Memory B cell (primary cell): ENCODE results near the gene KCNMA1.

Experiments used
- ATAC-seq: fragments of 150-1000 bp; cut with Tn5 transposase; 2 replicates; pipeline ENCODE4 v1.10.0; 2021; ENCODE audit warnings: low read depth, mild to moderate bottlenecking, moderate library complexity
- DNase-seq, 2 donors: peaks; one replicate each; pipeline ENCODE4 v3.0.0; 2022; ENCODE audit warnings: low spot score in 2 of 2
- H3K27ac Mint-ChIP-seq: one replicate; pipeline ENCODE4 v1.8.0; 2022; ENCODE audit warnings: mild to moderate bottlenecking, moderate library complexity, mixed read lengths
- H3K27me3 Mint-ChIP-seq: one replicate; pipeline ENCODE4 v1.8.0; 2022; ENCODE audit warnings: mixed read lengths
- H3K36me3 Mint-ChIP-seq: one replicate; pipeline ENCODE4 v1.8.0; 2022; ENCODE audit warnings: mild to moderate bottlenecking, mixed read lengths
- H3K4me1 Mint-ChIP-seq: one replicate; pipeline ENCODE4 v1.8.0; 2022; ENCODE audit warnings: mixed read lengths
- H3K4me3 Mint-ChIP-seq: one replicate; pipeline ENCODE4 v1.8.0; 2022; ENCODE audit warnings: mild to moderate bottlenecking, moderate library complexity, mixed read lengths
- H3K9me3 Mint-ChIP-seq: one replicate; pipeline ENCODE4 v1.8.0; 2022; ENCODE audit warnings: mixed read lengths

KCNMA1 gene

DNA sequence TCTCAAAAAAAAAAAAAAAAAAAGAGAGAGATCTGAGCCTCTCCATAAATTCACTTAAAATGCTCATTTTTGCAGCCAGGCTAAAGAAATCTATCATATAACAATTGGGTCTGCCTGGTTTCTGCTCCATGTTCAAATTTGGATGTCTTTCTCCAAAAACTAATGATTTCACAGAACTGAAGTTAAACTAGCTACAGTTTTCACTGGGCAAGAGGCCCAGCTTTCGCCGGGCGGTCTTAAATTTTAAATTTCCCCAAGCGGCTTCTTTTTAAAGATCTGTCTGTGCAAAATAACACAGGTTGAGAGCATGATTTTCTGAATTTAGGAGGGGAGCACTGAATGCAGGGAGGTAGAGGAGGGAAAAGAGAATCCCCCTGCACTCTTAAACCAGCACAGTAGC, 603.4 kb downstream of the KCNMA1 start:
- Mint-ChIP-seq H3K36me3 (no peaks in the 10 kb centered on the region), H3K4me1 (no peaks in the 10 kb centered on the region), H3K9me3 (no peaks in the 10 kb centered on the region), H3K27me3 (peaks cover 3% of the 10 kb centered on the region), H3K4me3 (no peak overlapping the region), H3K27ac (no peak overlapping the region)
- DNase-seq (no peak), ATAC-seq (no peak)

DNA sequence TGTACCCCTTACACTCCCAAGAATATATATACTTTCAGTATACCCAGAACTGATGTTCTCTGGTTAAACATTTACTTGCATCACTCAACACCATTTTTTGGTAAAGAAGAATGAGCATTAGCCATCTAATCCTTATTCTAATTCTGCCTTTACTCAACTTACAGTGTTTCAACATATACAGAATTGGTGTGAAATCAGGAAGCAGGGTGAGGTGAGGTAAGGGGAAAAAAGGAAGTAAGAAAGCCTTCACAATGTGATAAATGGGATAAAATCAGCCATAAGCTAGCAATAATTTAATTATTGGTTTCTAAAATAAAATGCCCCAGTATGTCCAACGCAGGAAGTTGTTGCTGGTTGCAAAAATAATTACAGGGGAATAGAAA, 605.4 kb downstream of the KCNMA1 start:
- H3K36me3 Mint-ChIP-seq, result no peaks in the 10 kb centered on the region
- DNase-seq (no peak), ATAC-seq (no peak)
- H3K4me1 Mint-ChIP-seq, result no peaks in the 10 kb centered on the region
- no peaks in the 10 kb centered on the region for H3K9me3 Mint-ChIP-seq
- peaks cover 3% of the 10 kb centered on the region for H3K27me3 Mint-ChIP-seq
- no peak overlapping the region for H3K27ac Mint-ChIP-seq
- no peak overlapping the region for H3K4me3 Mint-ChIP-seq

DNA sequence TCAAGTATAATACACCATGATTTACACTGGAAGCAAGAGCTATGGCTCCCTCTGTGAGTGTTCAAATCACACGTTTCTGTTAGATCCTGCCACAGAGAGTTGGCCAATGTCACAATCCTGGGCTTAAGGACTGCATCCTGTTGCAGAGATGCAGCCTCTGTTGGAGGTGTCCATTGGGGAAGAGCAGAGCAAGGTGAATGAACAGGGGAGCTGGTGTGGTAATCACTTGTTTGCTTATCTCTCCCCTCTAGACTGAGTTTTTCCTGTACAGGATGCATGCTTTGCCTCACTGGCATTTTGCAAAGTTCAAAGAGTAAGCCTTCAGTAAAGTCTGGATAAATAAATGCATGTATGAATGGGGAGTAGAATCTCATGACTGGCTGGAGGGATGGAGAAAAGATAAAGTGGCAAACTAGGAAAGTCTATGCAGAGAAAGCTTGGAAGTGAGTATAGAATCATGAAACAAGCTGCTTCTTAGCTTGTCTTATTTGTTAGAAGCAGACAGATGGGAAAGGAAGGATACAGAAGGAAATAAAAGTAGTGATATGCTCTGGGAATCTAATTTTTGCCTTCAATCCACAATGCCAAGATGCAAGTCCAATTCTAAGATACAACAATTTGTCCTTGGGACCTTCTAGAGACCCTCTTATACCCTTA, 605.9 kb downstream of the KCNMA1 start:
- H3K36me3 Mint-ChIP-seq, result no peaks in the 10 kb centered on the region
- H3K9me3 Mint-ChIP-seq, result no peaks in the 10 kb centered on the region
- H3K27ac Mint-ChIP-seq, result no peak overlapping the region
- H3K27me3 Mint-ChIP-seq, result peaks cover 3% of the 10 kb centered on the region
- H3K4me3 Mint-ChIP-seq, result no peak overlapping the region
- DNase-seq (no peak), ATAC-seq (no peak)
- H3K4me1 Mint-ChIP-seq, result no peaks in the 10 kb centered on the region

DNA sequence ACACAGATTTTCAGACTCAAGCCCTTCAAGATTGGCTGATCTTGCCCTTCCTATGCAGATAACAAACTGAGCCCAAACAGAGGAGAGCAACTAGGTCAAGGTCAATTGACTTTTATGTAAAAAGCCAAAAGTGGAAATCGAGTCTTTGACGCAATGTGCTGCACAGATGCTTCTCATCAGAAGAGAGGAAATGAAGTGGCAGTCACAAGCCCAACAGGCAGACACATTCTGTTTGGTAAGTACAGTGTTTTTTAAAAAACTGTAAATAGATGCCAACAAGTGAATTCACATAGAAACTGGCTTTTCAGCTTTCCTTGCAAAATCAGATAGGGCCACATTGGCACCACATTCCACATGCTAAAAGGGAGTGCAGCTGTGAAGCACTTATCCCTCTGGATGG, 606.6 kb downstream of the KCNMA1 start:
- no peaks in the 10 kb centered on the region for H3K4me1 Mint-ChIP-seq
- peaks cover 3% of the 10 kb centered on the region for H3K27me3 Mint-ChIP-seq
- DNase-seq (no peak), ATAC-seq (no peak)
- no peaks in the 10 kb centered on the region for H3K9me3 Mint-ChIP-seq
- H3K36me3 Mint-ChIP-seq, result no peaks in the 10 kb centered on the region
- H3K4me3 Mint-ChIP-seq, result no peak overlapping the region
- H3K27ac Mint-ChIP-seq, result no peak overlapping the region

DNA sequence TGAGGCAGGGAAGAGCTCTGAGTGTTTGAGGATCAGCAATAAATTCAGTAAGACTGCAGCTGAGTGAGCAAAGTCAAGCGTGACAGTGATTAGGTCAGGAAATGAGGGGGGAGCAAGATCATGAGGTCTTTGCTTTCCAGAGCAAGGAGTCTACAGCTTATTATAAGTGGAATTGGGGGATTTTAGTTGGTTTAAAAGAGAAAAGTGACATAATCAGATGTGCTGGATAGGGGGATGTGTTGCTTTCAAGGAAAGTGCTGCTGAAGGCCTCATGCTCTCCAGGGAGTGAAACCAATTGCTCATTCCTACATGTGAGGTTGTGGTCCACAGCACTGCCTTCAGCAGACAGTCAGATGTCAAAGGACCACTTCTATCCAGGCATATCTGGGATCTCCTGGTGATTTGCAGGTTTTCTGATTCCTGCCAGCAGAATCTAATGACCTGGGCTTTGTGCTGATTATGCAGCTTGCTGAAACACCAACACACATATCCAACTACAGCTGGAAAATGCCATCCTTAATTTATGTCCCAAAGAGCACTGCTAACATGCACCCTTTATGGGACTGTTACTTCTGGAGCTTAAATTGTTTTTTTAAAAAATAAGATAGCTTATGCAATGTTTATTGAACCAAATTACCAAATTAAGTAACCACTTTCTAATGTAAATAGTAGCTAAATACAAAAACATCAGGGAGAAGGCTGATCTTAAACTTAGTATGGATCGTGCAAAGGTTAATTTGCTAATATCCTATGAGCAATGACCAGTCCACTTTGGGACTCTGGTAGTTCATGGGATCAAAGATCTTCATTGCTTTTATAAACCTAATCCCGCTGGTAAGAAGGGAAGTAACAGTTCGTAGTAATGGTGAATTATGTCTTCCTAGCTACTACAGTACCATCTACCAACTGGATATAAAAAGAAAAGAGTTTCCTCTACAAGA, 607.6 kb downstream of the KCNMA1 start:
- H3K36me3 Mint-ChIP-seq, result no peaks in the 10 kb centered on the region
- H3K27ac Mint-ChIP-seq, result no peak overlapping the region
- H3K4me3 Mint-ChIP-seq, result no peak overlapping the region
- H3K9me3 Mint-ChIP-seq, result no peaks in the 10 kb centered on the region
- ATAC-seq (no peak), DNase-seq (no peak)
- no peaks in the 10 kb centered on the region for H3K4me1 Mint-ChIP-seq
- peaks cover 4% of the 10 kb centered on the region for H3K27me3 Mint-ChIP-seq

DNA sequence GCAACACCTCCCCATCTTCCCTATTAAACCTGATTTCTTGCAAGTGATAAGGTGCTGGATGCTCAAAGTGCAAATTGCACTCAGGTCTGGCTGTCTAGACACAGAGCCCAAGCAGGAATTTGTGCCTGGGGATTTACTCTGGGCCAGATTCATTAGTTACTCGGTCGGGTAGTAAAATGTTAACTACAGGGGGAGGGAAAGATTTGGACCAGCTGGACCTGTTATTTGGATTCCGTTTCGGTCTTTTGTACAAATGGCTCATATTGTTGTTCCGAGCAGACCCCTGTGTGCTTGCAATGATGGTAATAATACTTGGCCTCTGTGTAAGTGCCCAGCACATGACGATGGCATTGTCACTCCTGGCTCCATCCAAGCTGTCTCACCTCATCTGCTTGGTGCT, 609.6 kb downstream of the KCNMA1 start:
- H3K4me1 Mint-ChIP-seq, result no peaks in the 10 kb centered on the region
- H3K27me3 Mint-ChIP-seq, result peaks cover 1% of the 10 kb centered on the region
- ATAC-seq (no peak), DNase-seq (no peak)
- no peak overlapping the region for H3K27ac Mint-ChIP-seq
- no peaks in the 10 kb centered on the region for H3K9me3 Mint-ChIP-seq
- H3K4me3 Mint-ChIP-seq, result no peak overlapping the region
- no peaks in the 10 kb centered on the region for H3K36me3 Mint-ChIP-seq

DNA sequence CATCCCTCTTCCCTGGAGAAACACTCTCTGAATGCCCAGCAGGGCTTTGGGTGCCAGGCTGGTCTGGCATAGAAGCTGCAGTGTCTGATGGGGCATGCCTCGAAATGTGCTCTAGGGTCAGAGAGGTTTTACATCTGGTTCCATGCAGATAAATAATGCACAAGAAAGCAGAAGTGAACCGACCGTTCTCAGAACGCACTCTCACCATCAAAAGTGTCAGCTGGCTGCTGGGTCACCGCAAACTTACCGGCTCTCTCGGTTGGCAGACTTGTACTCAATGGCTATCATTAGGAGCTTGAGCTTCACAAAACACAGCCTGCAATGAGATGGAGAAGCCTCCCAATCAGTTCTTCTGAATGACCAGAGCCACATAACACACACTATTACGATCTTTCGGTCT, 610.0 kb downstream of the KCNMA1 start:
- ATAC-seq (no peak), DNase-seq (no peak)
- Mint-ChIP-seq H3K27me3 (peaks cover 3% of the 10 kb centered on the region), H3K9me3 (no peaks in the 10 kb centered on the region), H3K27ac (no peak overlapping the region), H3K4me3 (no peak overlapping the region), H3K4me1 (no peaks in the 10 kb centered on the region), H3K36me3 (no peaks in the 10 kb centered on the region)

DNA sequence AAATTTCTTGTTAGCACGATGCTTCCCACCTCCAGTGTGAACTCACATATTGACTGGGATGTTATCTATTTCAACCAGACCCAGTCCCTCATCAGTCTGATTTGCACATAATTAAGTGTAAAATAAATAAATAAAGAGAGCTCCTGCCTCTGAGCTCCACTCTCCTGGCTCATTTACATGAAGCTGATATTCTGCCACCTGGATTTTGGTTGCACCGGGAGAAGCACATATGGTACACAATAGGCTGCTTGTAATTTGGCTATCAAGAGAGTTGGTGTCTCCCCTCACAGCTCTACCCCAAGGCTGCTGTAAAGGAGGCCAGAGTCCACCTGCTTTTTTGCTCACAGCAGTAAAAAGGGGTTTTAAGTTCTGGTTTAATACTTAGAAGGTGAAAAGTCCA, 610.5 kb downstream of the KCNMA1 start:
- no peaks in the 10 kb centered on the region for H3K4me1 Mint-ChIP-seq
- peaks cover 3% of the 10 kb centered on the region for H3K27me3 Mint-ChIP-seq
- ATAC-seq, result no peak
- no peak overlapping the region for H3K4me3 Mint-ChIP-seq
- no peak overlapping the region for H3K27ac Mint-ChIP-seq
- DNase-seq, result no peak
- no peaks in the 10 kb centered on the region for H3K9me3 Mint-ChIP-seq
- no peaks in the 10 kb centered on the region for H3K36me3 Mint-ChIP-seq

DNA sequence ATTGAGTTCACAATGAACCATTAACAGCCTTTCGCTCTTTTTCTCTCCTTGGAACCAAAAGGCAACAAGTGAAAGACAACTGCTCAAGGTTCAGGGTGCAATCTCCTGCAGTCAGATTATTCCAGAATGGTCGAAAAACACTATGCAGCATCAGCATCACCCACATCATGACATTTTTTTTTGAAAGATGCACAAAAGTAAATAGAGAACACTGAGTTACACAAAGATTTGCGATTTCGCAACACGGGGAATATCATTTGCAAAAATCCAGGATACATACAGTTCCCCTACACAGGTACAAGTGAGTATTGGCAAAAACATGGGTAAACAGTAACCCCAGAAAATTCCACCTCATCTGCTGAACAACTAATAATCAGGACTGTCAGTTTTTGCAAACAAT, 611.5 kb downstream of the KCNMA1 start:
- Mint-ChIP-seq H3K27me3 (peaks cover 3% of the 10 kb centered on the region), H3K4me3 (no peak overlapping the region), H3K36me3 (no peaks in the 10 kb centered on the region), H3K27ac (no peak overlapping the region), H3K9me3 (no peaks in the 10 kb centered on the region), H3K4me1 (no peaks in the 10 kb centered on the region)
- ATAC-seq (no peak), DNase-seq (no peak)

DNA sequence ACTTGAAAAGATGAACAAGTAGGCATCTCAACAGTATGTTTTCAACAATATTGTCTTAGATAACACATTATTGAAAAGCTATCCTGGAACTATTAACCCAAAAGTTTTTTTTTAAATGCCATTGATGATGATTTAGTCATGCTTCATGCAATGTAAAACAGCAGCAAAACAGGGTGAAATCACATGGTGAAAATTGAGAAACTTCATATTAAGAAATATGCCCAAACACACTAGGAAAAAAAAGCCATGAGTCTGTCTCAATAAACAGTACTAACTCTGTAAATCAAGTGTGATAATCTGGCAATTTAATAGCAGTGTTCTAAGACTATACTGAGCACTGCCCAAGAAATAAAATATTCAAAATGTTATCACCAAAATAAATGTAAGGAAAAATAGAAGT, 613.1 kb downstream of the KCNMA1 start:
- Mint-ChIP-seq H3K27ac (no peak overlapping the region), H3K4me1 (no peaks in the 10 kb centered on the region), H3K9me3 (no peaks in the 10 kb centered on the region), H3K27me3 (peaks cover 3% of the 10 kb centered on the region), H3K36me3 (no peaks in the 10 kb centered on the region), H3K4me3 (no peak overlapping the region)
- DNase-seq (no peak), ATAC-seq (no peak)

DNA sequence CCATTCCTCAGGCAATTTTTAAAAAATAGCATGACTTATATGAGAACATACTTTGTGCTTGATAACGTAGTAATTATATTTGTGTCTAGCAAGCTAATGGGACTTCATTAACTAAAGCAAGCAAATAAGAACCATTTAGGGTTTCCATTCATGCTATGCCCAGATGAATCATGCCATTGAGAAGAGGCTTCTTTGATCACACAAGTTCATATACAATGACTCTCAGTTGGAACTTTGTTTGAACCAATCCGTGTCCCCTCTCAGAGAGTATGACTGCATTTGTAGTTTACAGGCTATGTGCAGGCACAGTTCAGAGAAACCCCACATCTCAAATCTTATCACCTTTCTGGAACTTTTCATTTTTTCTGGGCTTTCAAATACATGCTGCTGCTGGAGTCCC, 614.2 kb downstream of the KCNMA1 start:
- ATAC-seq (no peak), DNase-seq (no peak)
- Mint-ChIP-seq H3K27ac (no peak overlapping the region), H3K27me3 (peaks cover 3% of the 10 kb centered on the region), H3K9me3 (no peaks in the 10 kb centered on the region), H3K4me1 (no peaks in the 10 kb centered on the region), H3K36me3 (no peaks in the 10 kb centered on the region), H3K4me3 (no peak overlapping the region)

DNA sequence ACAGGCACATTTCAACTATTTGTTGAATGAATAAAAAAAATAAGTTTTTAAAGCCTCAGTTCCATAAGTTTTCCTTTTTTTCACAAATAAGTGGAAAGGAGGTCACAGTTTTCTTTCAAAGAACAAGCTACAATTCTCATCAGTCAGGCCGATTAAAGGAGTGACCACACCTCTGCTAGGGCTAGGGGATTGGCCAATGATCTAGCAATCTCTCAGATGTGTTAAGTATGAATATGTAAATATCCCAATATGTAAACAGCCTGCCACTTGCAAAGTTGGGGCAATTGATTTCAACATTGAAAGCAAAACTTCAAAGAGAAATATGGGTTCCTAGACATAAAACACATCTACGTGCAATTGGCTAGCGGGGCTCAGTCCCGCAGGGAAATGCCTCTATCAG, 614.9 kb downstream of the KCNMA1 start:
- H3K4me1 Mint-ChIP-seq, result no peaks in the 10 kb centered on the region
- H3K9me3 Mint-ChIP-seq, result no peaks in the 10 kb centered on the region
- no peak overlapping the region for H3K4me3 Mint-ChIP-seq
- ATAC-seq (no peak), DNase-seq (no peak)
- peaks cover 3% of the 10 kb centered on the region for H3K27me3 Mint-ChIP-seq
- no peaks in the 10 kb centered on the region for H3K36me3 Mint-ChIP-seq
- H3K27ac Mint-ChIP-seq, result no peak overlapping the region

DNA sequence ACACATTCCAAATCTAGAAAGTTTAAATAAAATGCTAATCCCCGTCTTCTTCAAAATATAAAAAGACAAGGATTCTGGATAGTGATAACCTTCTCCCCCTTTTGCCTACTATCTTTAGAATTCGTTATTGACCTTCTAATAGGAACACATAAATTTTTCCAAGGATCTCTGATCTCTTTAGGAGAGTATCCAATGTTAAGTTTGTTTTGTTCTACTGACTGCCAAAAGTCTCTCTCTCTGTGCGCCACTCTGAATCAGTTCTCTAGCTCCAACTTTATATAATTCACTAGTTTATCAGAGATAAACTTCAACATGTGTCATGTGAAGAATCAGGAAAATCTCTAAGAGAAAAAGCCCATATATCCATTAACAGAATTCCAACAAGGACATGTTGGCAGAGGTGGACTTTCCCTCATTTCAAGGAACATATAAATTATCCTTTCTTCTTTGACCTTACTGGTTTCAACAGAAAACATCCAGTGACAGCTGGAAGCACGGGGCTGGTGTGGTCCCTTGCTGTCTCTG, 615.6 kb downstream of the KCNMA1 start:
- Mint-ChIP-seq H3K9me3 (no peaks in the 10 kb centered on the region), H3K4me1 (no peaks in the 10 kb centered on the region), H3K27ac (no peak overlapping the region), H3K36me3 (no peaks in the 10 kb centered on the region), H3K27me3 (peaks cover 3% of the 10 kb centered on the region), H3K4me3 (no peak overlapping the region)
- DNase-seq (no peak), ATAC-seq (no peak)

DNA sequence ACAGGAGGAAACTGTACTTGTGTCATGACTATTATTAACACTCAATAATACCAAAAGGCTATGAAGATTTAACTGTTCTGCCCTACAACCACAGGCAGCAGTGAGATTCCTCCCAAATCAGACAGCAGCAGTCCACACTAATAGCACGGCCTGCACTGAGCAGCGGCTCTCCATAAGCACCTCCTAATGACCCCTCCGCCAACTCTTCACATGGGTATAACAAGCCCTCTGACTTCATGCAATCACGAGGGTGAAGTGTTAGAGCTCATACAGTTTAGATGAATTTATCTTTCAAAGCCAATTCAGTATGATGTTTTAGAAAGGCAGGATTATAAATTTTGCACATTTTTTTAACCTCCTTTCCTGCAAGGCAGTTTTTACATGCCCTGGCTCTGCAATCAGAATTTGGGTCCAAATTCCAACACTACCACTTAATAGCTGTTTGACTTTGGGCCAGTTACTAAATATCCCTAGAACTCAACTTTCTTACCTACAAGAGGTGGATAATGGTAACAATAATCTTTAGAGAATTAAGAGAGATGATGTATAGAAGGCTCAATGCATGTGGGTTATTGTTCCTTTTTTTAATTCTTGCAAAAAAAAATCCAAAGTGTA, 617.1 kb downstream of the KCNMA1 start:
- Mint-ChIP-seq H3K27ac (no peak overlapping the region), H3K4me3 (no peak overlapping the region), H3K36me3 (no peaks in the 10 kb centered on the region), H3K4me1 (no peaks in the 10 kb centered on the region), H3K27me3 (peaks cover 3% of the 10 kb centered on the region), H3K9me3 (no peaks in the 10 kb centered on the region)
- no peak for DNase-seq
- ATAC-seq, result no peak
